ENCODE data around the gene RAB3D.

DNA sequence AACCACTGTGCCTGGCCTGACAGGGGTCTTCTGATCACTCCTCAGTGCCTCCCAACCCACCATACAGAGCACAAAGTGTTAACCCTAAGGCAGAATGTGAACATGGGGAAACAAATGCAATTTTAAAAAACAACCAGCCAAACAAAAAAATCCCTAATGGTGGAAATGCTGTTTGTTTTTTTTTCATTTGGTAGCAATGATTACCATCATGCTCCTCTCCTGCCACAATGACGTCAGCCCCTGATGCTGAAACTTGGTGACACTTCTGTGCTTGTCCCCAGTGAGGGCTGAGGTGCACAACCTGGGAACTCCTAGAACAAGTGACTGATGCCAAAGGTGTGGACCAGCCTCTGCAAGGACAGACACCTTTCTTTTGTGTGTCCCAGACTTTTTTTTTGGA, 47.5 kb downstream of the RAB3D start:
- no peak for TF ChIP-seq ZFP30 (CRISPR knock-in tag; IDR thresholded peaks at IDR 0.05)
- no peak for TF ChIP-seq ESRRG (CRISPR knock-in tag; IDR thresholded peaks at IDR 0.05)
- TF ChIP-seq RARB (CRISPR knock-in tag; IDR thresholded peaks at IDR 0.05) = no peak
- TF ChIP-seq, protein P1, sequence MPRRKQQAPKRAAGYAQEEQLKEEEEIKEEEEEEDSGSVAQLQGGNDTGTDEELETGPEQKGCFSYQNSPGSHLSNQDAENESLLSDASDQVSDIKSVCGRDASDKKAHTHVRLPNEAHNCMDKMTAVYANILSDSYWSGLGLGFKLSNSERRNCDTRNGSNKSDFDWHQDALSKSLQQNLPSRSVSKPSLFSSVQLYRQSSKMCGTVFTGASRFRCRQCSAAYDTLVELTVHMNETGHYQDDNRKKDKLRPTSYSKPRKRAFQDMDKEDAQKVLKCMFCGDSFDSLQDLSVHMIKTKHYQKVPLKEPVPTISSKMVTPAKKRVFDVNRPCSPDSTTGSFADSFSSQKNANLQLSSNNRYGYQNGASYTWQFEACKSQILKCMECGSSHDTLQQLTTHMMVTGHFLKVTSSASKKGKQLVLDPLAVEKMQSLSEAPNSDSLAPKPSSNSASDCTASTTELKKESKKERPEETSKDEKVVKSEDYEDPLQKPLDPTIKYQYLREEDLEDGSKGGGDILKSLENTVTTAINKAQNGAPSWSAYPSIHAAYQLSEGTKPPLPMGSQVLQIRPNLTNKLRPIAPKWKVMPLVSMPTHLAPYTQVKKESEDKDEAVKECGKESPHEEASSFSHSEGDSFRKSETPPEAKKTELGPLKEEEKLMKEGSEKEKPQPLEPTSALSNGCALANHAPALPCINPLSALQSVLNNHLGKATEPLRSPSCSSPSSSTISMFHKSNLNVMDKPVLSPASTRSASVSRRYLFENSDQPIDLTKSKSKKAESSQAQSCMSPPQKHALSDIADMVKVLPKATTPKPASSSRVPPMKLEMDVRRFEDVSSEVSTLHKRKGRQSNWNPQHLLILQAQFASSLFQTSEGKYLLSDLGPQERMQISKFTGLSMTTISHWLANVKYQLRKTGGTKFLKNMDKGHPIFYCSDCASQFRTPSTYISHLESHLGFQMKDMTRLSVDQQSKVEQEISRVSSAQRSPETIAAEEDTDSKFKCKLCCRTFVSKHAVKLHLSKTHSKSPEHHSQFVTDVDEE (CRISPR knock-in tag; IDR thresholded peaks at IDR 0.05) = no peak
- TF ChIP-seq ZFP3 (CRISPR knock-in tag; IDR thresholded peaks at IDR 0.05) = no peak
- TF ChIP-seq GLIS3 (CRISPR knock-in tag; IDR thresholded peaks at IDR 0.05) = no peak
